ENCODE data around the gene TRIM65. TPM values are rescaled to one million over a fixed set of nuclear protein-coding genes. Genes with fewer than 3 reads are reported as not detected.

TRIM65 gene
- total and polyA plus RNA-seq, 10 of the 15 experiments (the other 5 are each of a cell fraction or from before 2014, with no cell fraction given): 1.4 to 26.0 (median 10.8) TPM

GRCh38 chr17:75898065-75898464, 1.3 kb upstream of the TRIM65 start:
- ATAC-seq: no peak
- Histone ChIP-seq H3K4me2 (ENCODE audit: control insufficient read depth, insufficient read depth) (no peak overlapping the region), H3K9ac (ENCODE audit: control insufficient read depth, insufficient read depth, low read length) (no peak overlapping the region), H3K27me3 (replicated peaks in 1 of 2; ENCODE audit: control insufficient read depth in 2 of 2, insufficient read depth in 2 of 2, low read length in 1 of 2) (no peaks in the 10 kb centered on the region), H3K27ac (ENCODE audit: control insufficient read depth, insufficient read depth) (no peak overlapping the region), H3K4me1 (ENCODE audit: control insufficient read depth, insufficient read depth, low read length) (peaks cover 6% of the 10 kb centered on the region), H2AFZ (ENCODE audit: control insufficient read depth, low read depth, low read length) (no peak overlapping the region), H3K36me3 (ENCODE audit: control insufficient read depth in 2 of 2, insufficient read depth in 2 of 2, low read length in 1 of 2) (peaks cover 10 to 17% of the 10 kb centered on the region in 2 experiments; a peak in 3 of 4 replicates), H4K20me1 (ENCODE audit: control insufficient read depth, insufficient read depth) (no peaks in the 10 kb centered on the region), H3K4me3 (no peak overlapping the region), H3K79me2 (ENCODE audit: control insufficient read depth, insufficient read depth, low read length) (peaks cover 15% of the 10 kb centered on the region), H3K9me3 (replicated peaks; ENCODE audit: control insufficient read depth, insufficient read depth, low read length) (no peaks in the 10 kb centered on the region)
- FAIRE-seq: no peak
- 78% methylated on average over 8 of the region's 8 CpGs for WGBS (ENCODE audit: insufficient coverage, insufficient replicate concordance, low lambda C conversion rate, missing lambda C conversion rate)
- ChIA-PET SMC1A (ENCODE audit: uncharacterized antibody, unreplicated experiment) (no interaction called here), CTCF (interaction anchor here (1.6 to 2.0 kb wide), 2 partner anchors 8 to 120 kb away, joined by 4 to 5 read pairs; no protein-coding TSS in a partner anchor), POLR2A (interaction anchor here (0.6 to 2.5 kb wide), 2 partner anchors 16 to 120 kb away, joined by 3 to 9 read pairs; no protein-coding TSS in a partner anchor), RAD21 (ENCODE audit: unreplicated experiment) (interaction anchor here (0.7 to 2.6 kb wide), 2 partner anchors 145 to 359 kb away, joined by 3 to 16 read pairs; no protein-coding TSS in a partner anchor)
- TF ChIP-seq NR2F1 (conservative IDR thresholded peaks at IDR 0.05) (no peak), CEBPB (IDR thresholded peaks at IDR 0.05; ENCODE audit: borderline replicate concordance in 1 of 2, low read depth in 2 of 2, low read length in 2 of 2) (no peak), ZNF24 (IDR thresholded peaks at IDR 0.05) (no peak), CTCF (IDR thresholded peaks at IDR 0.05 in 2 of 3, conservative IDR thresholded peaks at IDR 0.05 in 1 of 3; ENCODE audit: control insufficient read depth in 2 of 3, extremely low read depth in 1 of 3, insufficient read depth in 1 of 3, low read depth in 3 of 3, low read length in 3 of 3) (no peak), RAD51 (IDR thresholded peaks at IDR 0.05) (no peak), TAF1 (IDR thresholded peaks at IDR 0.05; ENCODE audit: borderline replicate concordance, low read depth, low read length) (no peak), BMI1 (IDR thresholded peaks at IDR 0.05; ENCODE audit: borderline replicate concordance) (no peak), SUZ12 (IDR thresholded peaks at IDR 0.05; ENCODE audit: unreplicated experiment) (no peak), ZZZ3 (IDR thresholded peaks at IDR 0.05; ENCODE audit: control insufficient read depth, insufficient read length, low read depth) (no peak), PAX8 (IDR thresholded peaks at IDR 0.05) (no peak), SMAD1 (IDR thresholded peaks at IDR 0.05; ENCODE audit: low read depth, partially characterized antibody) (no peak), MXI1 (IDR thresholded peaks at IDR 0.05; ENCODE audit: low read depth, low read length) (no peak), POLR2A (IDR thresholded peaks at IDR 0.05; ENCODE audit: low read depth, low read length) (no peak), ZSCAN29 (IDR thresholded peaks at IDR 0.05) (no peak), POU2F2 (IDR thresholded peaks at IDR 0.05; ENCODE audit: borderline replicate concordance, low read depth, low read length) (no peak), ZBTB40 (IDR thresholded peaks at IDR 0.05; ENCODE audit: borderline replicate concordance) (no peak)
- BruUV-seq (replicated peaks): no TSS peak
- intact Hi-C loops (cut with micrococcal nuclease; ENCODE audit: unreplicated experiment): loop anchor here (5.0 kb wide), 2 partner anchors 41 to 121 kb away; partner anchors contain the start of gene WBP2
- in situ Hi-C loops (cut with MboI): no loop called here
- no peak for DNase-seq (ENCODE audit: low read depth, low spot score)

Data from GM12878 (cell line).